ENCODE measurements around the gene EPB41L2.

Gene EPB41L2

DNA sequence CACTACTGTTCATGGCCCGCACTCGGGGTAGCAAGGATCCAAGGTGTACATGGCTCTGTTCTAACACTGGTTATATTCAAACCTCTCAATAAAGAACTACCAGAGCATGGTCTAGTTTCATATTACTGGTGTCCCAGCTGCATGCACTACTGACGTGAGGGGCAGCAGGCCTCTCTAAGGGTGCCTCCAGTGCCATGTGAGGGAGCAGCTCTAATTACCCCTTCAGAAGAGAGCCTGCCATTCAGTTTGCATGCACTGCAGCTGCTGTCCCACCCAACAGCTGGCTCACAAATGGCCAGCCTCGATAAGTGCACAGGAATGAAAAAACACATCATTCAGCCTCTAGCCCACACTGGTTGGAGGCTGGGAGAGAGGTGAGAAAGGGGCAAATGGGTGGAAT is 150.6 kb downstream of the EPB41L2 start:
- no peaks in the 10 kb centered on the region for H3K4me1 ChIP-seq (ENCODE audit: insufficient read depth, low read length)
- H3K9me3 ChIP-seq (ENCODE audit: control insufficient read depth, insufficient read depth, low read length), result peaks cover 4% of the 10 kb centered on the region; the same call in 1 of the 2 replicates
- no peak overlapping the region for H3K9ac ChIP-seq (ENCODE audit: low read depth, low read length)
- H3K36me3 ChIP-seq (ENCODE audit: insufficient read depth, low read length), result no peaks in the 10 kb centered on the region

DNA sequence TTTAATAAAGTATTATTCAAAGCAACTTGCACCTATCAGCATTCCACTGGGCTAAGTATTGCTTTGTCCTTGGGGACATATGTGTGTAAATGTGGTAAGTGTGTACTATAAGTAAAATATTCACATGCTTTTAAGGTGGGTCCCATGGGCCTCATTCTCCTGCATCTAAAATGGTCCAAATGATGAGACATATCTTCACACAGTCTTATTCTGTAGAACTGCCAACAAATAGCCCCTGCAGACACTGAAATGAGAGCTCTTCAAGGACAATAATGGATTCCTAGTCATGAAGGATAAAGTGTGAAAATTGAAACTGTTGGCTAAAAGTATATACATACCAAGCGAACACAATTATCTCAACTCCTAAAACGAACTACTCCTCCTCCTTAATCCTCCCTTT is 154.1 kb downstream of the EPB41L2 start:
- Histone ChIP-seq H3K36me3 (ENCODE audit: insufficient read depth, low read length) (no peaks in the 10 kb centered on the region), H3K9me3 (ENCODE audit: control insufficient read depth, insufficient read depth, low read length) (no peaks in the 10 kb centered on the region), H3K9ac (ENCODE audit: low read depth, low read length) (no peak overlapping the region)

DNA sequence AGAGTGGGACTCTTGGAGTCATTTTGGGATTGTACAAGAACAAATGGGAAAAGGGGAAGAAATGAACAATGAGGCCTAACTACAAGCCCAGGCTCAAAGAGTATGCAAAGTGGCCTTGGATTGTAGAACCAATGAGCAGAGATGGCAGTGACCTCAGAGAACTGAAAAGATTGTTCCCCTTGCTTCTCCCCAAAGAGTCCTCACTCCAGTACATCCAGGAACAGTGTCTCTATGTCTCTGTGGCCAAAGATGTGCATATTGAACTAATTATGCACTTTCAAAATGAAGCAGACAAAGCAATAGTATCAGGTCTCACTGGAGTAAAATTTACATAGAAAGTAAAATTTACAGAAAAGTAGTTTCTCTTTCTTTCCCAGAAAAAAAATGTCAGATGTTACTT is 154.9 kb downstream of the EPB41L2 start:
- no peaks in the 10 kb centered on the region for H3K36me3 ChIP-seq (ENCODE audit: insufficient read depth, low read length)
- H3K9ac ChIP-seq (ENCODE audit: low read depth, low read length), result no peak overlapping the region
- H3K4me1 ChIP-seq (ENCODE audit: insufficient read depth, low read length), result no peaks in the 10 kb centered on the region
- H3K9me3 ChIP-seq (ENCODE audit: control insufficient read depth, insufficient read depth, low read length), result no peaks in the 10 kb centered on the region

More for the DNA sequence above, 154.1 kb downstream of the EPB41L2 start:
- no peaks in the 10 kb centered on the region for H3K4me1 ChIP-seq (ENCODE audit: insufficient read depth, low read length)

DNA sequence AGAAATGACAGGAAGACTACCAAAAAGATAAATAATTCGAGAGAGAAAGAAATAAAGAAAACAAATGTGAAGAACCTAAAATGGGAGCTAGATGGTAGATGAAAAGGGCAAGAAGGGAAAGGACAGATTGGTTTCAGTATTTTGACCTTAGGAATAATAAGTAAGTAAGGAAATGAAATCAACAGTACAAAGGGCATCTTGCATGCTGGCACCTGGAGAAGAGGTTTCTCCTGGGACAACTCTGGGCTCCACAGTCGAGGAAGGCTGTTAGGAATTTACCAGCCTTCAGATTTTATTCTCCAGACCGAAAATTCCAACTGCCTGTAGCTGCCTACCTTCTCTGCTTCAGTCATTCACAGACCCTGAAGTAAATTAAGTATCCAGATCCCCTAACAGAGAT is 155.4 kb downstream of the EPB41L2 start:
- H3K4me1 ChIP-seq (ENCODE audit: insufficient read depth, low read length), result no peaks in the 10 kb centered on the region
- H3K9ac ChIP-seq (ENCODE audit: low read depth, low read length), result no peak overlapping the region
- H3K36me3 ChIP-seq (ENCODE audit: insufficient read depth, low read length), result no peaks in the 10 kb centered on the region
- H3K9me3 ChIP-seq (ENCODE audit: control insufficient read depth, insufficient read depth, low read length), result no peaks in the 10 kb centered on the region

DNA sequence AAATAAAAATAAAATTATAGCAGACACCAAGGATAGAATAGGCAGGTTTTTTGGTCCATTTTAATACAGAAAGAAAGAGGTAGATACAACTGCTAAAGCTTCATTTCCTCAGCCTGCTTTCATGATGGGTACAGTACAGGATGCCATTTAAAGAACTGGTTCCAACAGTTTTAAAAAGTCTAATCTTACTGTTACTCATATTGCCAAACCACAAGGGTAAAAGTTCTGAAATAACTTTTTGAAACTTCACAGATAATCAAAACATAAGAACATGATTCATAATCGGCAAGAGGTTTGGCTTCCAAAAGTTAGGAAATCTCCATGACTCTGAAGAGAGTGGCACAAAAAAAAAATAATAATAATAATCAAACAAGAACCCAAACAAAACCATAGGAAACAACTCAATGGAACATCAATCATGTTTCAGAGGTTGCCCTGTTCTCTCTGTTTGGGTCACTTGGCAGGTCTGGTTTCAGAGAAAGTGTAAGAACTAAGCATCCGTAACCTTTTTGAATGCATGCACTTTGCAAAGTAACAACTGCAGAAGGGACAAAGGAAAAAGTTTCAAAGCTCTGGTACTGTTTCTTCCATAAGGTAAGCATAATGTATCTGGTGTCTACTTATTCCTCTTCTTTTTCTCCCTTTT is 156.2 kb downstream of the EPB41L2 start:
- no peaks in the 10 kb centered on the region; the same call in 1 of the 2 replicates for H3K36me3 ChIP-seq (ENCODE audit: insufficient read depth, low read length)
- H3K4me1 ChIP-seq (ENCODE audit: insufficient read depth, low read length), result no peaks in the 10 kb centered on the region
- H3K9ac ChIP-seq (ENCODE audit: low read depth, low read length), result no peak overlapping the region
- H3K9me3 ChIP-seq (ENCODE audit: control insufficient read depth, insufficient read depth, low read length), result no peaks in the 10 kb centered on the region

DNA sequence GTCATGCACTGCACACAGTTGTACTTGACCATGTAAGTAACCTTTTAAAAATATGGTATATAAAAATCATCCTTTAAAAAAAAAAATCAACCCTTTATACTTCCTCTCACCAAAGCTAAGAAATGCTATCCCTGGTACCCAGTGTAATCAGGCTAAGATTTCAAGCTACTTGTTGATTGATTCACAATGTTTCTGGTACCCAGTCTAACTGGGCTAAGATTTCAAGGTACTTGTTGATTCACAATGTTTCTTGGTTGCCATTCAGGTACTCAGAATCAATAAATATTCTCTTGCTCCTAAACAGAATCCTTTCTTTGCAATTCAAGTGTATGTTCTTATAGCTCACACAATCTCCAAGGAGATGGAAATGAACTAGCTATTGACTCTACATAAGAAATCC is 159.4 kb downstream of the EPB41L2 start:
- Histone ChIP-seq H3K36me3 (ENCODE audit: insufficient read depth, low read length) (no peaks in the 10 kb centered on the region; the same call in 1 of the 2 replicates), H3K9ac (ENCODE audit: low read depth, low read length) (no peak overlapping the region), H3K9me3 (ENCODE audit: control insufficient read depth, insufficient read depth, low read length) (no peaks in the 10 kb centered on the region), H3K4me1 (ENCODE audit: insufficient read depth, low read length) (no peaks in the 10 kb centered on the region)

DNA sequence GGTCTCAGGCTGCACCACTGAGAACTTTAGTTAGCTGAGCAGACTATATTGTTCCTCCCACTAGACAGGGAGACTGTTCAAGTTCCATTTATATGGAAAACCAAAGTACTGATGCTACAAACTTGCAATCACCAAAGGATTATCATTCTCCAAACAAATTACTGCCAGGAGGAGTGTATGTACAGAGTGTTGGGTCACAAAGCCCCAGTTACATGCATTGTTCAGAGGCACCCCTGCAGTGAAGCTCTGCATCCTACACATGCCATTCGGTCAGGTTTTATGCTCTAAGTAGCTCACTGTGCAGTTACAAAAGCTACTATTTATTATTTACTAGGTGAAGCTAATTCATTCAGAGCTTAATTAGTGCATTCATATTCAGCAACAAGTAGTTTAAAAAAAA is 160.0 kb downstream of the EPB41L2 start:
- no peaks in the 10 kb centered on the region for H3K9me3 ChIP-seq (ENCODE audit: control insufficient read depth, insufficient read depth, low read length)
- no peaks in the 10 kb centered on the region for H3K4me1 ChIP-seq (ENCODE audit: insufficient read depth, low read length)
- no peak overlapping the region for H3K9ac ChIP-seq (ENCODE audit: low read depth, low read length)
- H3K36me3 ChIP-seq (ENCODE audit: insufficient read depth, low read length), result no peaks in the 10 kb centered on the region; the same call in 1 of the 2 replicates

DNA sequence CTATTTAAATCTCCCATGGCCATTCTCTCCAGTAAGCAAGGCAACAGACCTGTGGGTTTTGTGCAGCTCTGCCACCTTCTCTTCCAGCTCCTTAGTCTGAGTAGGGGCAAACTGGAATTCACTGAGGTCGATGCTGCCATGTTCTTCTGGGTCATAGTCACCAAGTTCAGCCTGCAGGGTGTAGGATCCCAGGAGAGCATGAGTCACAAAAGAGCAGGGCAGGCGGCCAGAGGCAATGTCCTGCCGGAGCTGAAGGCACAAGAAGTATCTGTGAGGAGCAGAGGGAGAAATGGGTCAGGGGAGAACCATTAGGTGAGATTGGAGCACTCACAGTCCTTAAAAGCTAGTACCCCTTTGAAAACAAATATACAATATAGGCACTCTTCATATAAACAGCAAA is 162.1 kb downstream of the EPB41L2 start:
- Histone ChIP-seq H3K36me3 (ENCODE audit: insufficient read depth, low read length) (no peaks in the 10 kb centered on the region; the same call in 1 of the 2 replicates), H3K9me3 (ENCODE audit: control insufficient read depth, insufficient read depth, low read length) (no peaks in the 10 kb centered on the region), H3K9ac (ENCODE audit: low read depth, low read length) (no peak overlapping the region), H3K4me1 (ENCODE audit: insufficient read depth, low read length) (no peaks in the 10 kb centered on the region)

DNA sequence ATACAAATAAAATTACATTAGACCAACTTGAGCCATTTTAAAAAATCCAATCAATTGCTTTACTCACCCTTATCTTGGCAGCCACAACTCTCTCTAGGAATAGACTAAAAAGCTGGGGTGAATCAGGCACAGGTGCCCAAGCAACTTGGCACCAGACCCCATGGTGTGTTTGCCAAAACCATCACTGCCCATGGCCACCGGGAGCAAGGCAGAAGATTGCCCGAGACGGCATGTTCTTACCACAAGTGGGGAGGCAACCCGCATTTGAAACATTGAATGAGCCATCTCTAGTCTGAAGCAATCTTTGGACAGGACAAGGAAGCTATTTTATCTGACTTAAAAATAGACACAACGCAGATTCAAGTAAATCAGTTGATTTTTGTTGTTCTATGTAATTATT is 166.8 kb downstream of the EPB41L2 start:
- Histone ChIP-seq H3K4me1 (ENCODE audit: insufficient read depth, low read length) (no peaks in the 10 kb centered on the region), H3K36me3 (ENCODE audit: insufficient read depth, low read length) (no peaks in the 10 kb centered on the region), H3K9ac (ENCODE audit: low read depth, low read length) (no peak overlapping the region), H3K9me3 (ENCODE audit: control insufficient read depth, insufficient read depth, low read length) (no peaks in the 10 kb centered on the region)

DNA sequence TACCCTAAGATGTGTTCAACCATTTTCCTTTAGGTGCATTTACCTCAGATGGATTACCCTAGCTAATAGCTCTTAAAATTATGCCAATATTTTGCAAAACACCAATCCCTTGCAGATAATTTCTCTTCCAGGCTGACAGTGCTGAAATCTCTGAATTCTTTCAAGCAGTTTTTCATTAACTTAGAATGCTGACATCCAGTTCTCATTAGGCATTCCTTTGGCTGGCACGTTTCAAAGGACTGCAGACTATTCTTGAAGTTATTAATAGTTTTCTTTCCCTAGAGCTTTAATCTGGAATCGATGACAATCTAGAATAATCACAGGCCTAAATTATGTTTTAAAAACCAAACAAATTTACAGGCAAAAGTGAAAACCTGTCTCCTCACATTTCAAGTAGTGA is 167.5 kb downstream of the EPB41L2 start:
- Histone ChIP-seq H3K36me3 (ENCODE audit: insufficient read depth, low read length) (no peaks in the 10 kb centered on the region), H3K9me3 (ENCODE audit: control insufficient read depth, insufficient read depth, low read length) (no peaks in the 10 kb centered on the region), H3K4me1 (ENCODE audit: insufficient read depth, low read length) (no peaks in the 10 kb centered on the region), H3K9ac (ENCODE audit: low read depth, low read length) (no peak overlapping the region)

DNA sequence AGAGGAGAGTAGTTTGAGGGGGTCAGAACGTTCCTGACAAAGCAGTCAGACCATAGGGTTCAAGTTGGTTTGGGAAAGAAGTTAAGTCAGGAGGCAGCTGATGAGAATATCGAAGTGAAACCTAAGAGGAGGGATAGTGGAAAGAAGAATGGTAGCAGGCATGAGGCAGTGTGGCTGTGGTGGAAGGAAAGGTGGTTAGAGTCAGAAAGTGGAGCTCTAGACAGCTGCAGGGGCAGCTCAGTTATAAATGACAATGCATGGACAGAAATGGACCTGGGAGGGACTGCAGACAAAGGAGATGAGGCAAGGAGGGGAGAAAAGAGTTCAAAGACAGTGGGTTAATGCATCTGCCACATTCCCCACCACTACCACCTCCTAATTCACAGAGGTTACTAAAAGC is 169.3 kb downstream of the EPB41L2 start:
- Histone ChIP-seq H3K36me3 (ENCODE audit: insufficient read depth, low read length) (no peaks in the 10 kb centered on the region), H3K9ac (ENCODE audit: low read depth, low read length) (no peak overlapping the region), H3K4me1 (ENCODE audit: insufficient read depth, low read length) (no peaks in the 10 kb centered on the region), H3K9me3 (ENCODE audit: control insufficient read depth, insufficient read depth, low read length) (no peaks in the 10 kb centered on the region)

DNA sequence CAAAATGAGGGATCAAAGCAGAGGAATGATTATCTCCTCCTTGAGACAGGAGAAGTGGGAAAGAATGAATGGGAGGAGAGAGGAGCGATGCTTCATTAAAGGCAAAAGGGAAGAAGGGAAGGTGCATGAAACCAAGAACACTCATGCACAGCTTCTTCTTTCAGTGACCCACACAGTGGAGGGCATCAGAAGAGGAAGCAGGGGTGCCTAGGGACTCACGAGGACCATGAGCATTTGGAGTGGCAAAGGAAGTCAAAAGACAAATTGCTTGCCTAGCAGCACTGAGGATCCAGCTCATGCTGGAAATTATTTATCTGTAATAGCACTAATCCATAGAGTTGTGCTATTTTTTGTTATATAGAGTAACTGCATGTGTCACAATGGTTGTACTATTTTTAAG is 169.8 kb downstream of the EPB41L2 start:
- H3K4me1 ChIP-seq (ENCODE audit: insufficient read depth, low read length), result no peaks in the 10 kb centered on the region
- no peak overlapping the region for H3K9ac ChIP-seq (ENCODE audit: low read depth, low read length)
- H3K9me3 ChIP-seq (ENCODE audit: control insufficient read depth, insufficient read depth, low read length), result no peaks in the 10 kb centered on the region
- H3K36me3 ChIP-seq (ENCODE audit: insufficient read depth, low read length), result no peaks in the 10 kb centered on the region

DNA sequence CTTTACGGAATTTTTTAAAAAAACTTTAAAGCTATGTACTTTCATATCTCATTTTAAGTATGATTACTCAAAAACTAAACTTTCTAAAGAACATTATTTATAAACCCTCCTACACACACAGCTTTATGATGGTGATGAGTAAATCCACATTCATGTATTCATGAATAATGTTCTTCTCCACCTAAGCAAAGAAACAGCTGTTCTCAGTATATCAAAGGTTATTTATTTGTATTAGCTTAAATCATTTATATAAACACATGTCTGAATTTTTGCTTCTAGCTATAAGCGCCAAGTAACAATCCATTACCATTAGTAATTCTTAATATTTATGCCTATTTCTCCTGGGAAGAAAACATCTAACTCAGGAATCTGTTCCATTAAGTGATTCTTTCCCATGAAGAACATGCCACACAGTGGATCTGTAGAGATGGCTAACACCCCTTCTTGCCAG is 172.5 kb downstream of the EPB41L2 start:
- no peaks in the 10 kb centered on the region for H3K36me3 ChIP-seq (ENCODE audit: insufficient read depth, low read length)
- no peaks in the 10 kb centered on the region for H3K4me1 ChIP-seq (ENCODE audit: insufficient read depth, low read length)

DNA sequence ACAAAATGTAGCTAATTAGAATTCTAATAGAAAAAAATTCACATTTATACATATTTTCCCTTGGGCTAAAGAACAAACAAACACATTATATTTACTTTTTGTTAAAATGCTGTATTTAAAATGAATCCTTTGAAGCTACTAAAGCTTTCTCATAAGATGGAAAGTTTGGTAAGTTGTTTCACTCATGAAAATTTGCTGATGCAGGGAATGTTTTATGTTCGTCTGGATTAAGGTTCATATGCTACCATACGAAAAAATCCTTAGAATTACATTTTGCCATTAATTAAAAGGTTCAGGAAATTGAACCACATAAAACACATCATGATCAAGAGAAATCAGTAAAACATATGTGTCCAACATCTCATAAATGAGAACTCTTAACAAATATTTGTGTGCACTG is 173.6 kb downstream of the EPB41L2 start:
- Histone ChIP-seq H3K4me1 (ENCODE audit: insufficient read depth, low read length) (no peaks in the 10 kb centered on the region), H3K9me3 (ENCODE audit: control insufficient read depth, insufficient read depth, low read length) (no peaks in the 10 kb centered on the region), H3K36me3 (ENCODE audit: insufficient read depth, low read length) (no peaks in the 10 kb centered on the region; the same call in 1 of the 2 replicates), H3K9ac (ENCODE audit: low read depth, low read length) (no peak overlapping the region)

More for the DNA sequence above, 172.5 kb downstream of the EPB41L2 start:
- Histone ChIP-seq H3K9ac (ENCODE audit: low read depth, low read length) (no peak overlapping the region), H3K9me3 (ENCODE audit: control insufficient read depth, insufficient read depth, low read length) (no peaks in the 10 kb centered on the region)

DNA sequence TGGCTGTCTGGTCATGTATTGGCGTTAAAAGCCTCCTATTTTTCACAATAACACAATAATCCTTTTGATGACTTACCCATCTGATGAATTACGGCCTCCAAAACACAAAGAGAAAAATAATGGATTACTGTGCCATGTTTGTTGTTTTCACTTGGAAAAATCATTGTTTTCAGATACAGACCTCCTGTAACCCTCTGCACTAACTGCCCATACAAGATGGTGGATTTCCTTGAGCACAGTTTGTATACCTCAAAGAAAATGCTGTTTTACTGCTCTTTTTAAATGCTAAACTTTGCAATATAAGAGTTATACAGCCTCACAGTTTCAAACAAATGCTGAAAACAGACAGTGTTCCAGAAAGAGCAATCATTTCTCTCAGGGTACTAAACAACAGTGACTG is 174.8 kb downstream of the EPB41L2 start:
- Histone ChIP-seq H3K36me3 (ENCODE audit: insufficient read depth, low read length) (no peaks in the 10 kb centered on the region; the same call in 1 of the 2 replicates), H3K9me3 (ENCODE audit: control insufficient read depth, insufficient read depth, low read length) (no peaks in the 10 kb centered on the region), H3K9ac (ENCODE audit: low read depth, low read length) (no peak overlapping the region), H3K4me1 (ENCODE audit: insufficient read depth, low read length) (no peaks in the 10 kb centered on the region)

All from ES-I3 (cell line).